Activated CD8-positive, alpha-beta T cell treated with anti-CD3 and anti-CD28 coated beads, Interleukin-2, amount 10 ng/mL, durations not matched to agents 7 days and 5 days (primary cell): ENCODE data around the gene LRRC63. TPM values are rescaled to one million over a fixed set of nuclear protein-coding genes. Genes with fewer than 3 reads are reported as not detected.
"Not testable (repeated sequence)": the region's sequence is repeated elsewhere in the genome, so short reads cannot be mapped to it uniquely, and the experiment has no call there.

Experiments used
- ATAC-seq: fragments of 150-1000 bp; cut with Tn5 transposase; one replicate; pipeline ENCODE4 v1.10.0; 2021; ENCODE audit warnings: moderate library complexity
- CTCF ChIA-PET: fragments of 350-600 bp; sonication (Branson Sonifier 250); formaldehyde crosslinking; loops from one replicate; lab custom pipeline; 2021; ENCODE audit warnings: antibody characterized with exemption; lab: Charles Lee
- POLR2A ChIA-PET: fragments of 350-600 bp; sonication (Branson Sonifier 250); formaldehyde crosslinking; loops from one replicate; lab custom pipeline; 2021; ENCODE audit warnings: antibody characterized with exemption; lab: Charles Lee
- DNase-seq: peaks from one replicate; pipeline ENCODE4 v3.0.0-alpha.2; 2020
- H3K27ac Mint-ChIP-seq: one replicate; pipeline ENCODE4 v1.8.0; 2021; ENCODE audit warnings: mild to moderate bottlenecking, mixed read lengths
- H3K27me3 Mint-ChIP-seq: one replicate; pipeline ENCODE4 v1.8.0; 2021; ENCODE audit warnings: low read depth, mixed read lengths
- H3K36me3 Mint-ChIP-seq: one replicate; pipeline ENCODE4 v1.8.0; 2021; ENCODE audit warnings: low read depth, mixed read lengths
- H3K4me1 Mint-ChIP-seq: one replicate; pipeline ENCODE4 v1.8.0; 2021; ENCODE audit warnings: low read depth, mixed read lengths
- H3K4me3 Mint-ChIP-seq: one replicate; pipeline ENCODE4 v1.8.0; 2021; ENCODE audit warnings: mild to moderate bottlenecking, mixed read lengths
- H3K9me3 Mint-ChIP-seq: one replicate; pipeline ENCODE4 v1.8.0; 2022; ENCODE audit warnings: mixed read lengths; ENCODE audit not compliant: insufficient read depth
- total RNA-seq, 2 experiments: library from RNA; stranded (reverse); gene quantifications; one replicate each; pipeline ENCODE4 v1.2.3, GENCODE V29; 2021

Gene LRRC63
- total RNA-seq, 2 experiments from 2014 or later = 1.7 to 2.2 TPM

DNA sequence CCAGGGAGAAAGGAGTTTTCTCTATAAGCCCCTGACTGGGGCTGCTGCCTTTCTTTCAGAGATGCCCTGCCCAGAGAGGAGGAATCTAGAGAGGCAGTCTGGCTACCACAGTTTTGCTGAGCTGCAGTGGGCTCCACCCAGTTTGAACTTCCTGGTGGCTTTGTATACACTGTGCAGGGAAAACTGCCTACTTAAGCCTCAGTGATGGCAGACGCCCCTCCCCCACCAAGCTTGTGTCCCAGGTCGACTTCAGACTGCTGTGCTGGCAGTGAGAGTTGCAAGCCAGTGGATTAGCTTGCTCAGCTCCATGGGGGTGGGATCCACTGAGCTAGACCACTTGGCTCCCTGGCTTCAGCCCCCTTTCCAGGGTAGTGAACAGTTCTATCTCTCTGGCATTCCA, 8.5 kb downstream of the LRRC63 start:
- DNase-seq, H3K27me3 Mint-ChIP-seq, ATAC-seq, POLR2A ChIA-PET, H3K4me3 Mint-ChIP-seq, H3K27ac Mint-ChIP-seq, H3K9me3 Mint-ChIP-seq: not testable (repeated sequence)
- peaks cover 15% of the 10 kb centered on the region for H3K4me1 Mint-ChIP-seq
- CTCF ChIA-PET = interaction anchor here (1.3 kb wide), 1 partner anchor 15 kb away, joined by 4 read pairs; no protein-coding TSS in a partner anchor
- peaks cover 45% of the 10 kb centered on the region for H3K36me3 Mint-ChIP-seq

- ATAC-seq (no peak), DNase-seq (no peak)
- Mint-ChIP-seq H3K27ac (no peak overlapping the region), H3K4me1 (no peaks in the 10 kb centered on the region), H3K4me3 (no peak overlapping the region), H3K27me3 (no peaks in the 10 kb centered on the region), H3K36me3 (peaks cover 28% of the 10 kb centered on the region), H3K9me3 (peaks cover 21% of the 10 kb centered on the region)
- CTCF ChIA-PET = interaction anchor here (0.9 kb wide), 1 partner anchor 43 kb away, joined by 3 read pairs; no protein-coding TSS in a partner anchor
- POLR2A ChIA-PET = no interaction called here
Observed at GRCh38 chr13:46229251-46229650, 17.5 kb downstream of the LRRC63 start.

GRCh38 chr13:46232281-46232680, 20.6 kb downstream of the LRRC63 start:
- CTCF ChIA-PET = no interaction called here
- no peak for DNase-seq
- no peak overlapping the region for H3K27ac Mint-ChIP-seq
- H3K36me3 Mint-ChIP-seq = peaks cover 43% of the 10 kb centered on the region
- peaks cover 36% of the 10 kb centered on the region for H3K9me3 Mint-ChIP-seq
- POLR2A ChIA-PET = interaction anchor here (0.6 kb wide), 1 partner anchor 632 kb away, joined by 3 read pairs; no protein-coding TSS in a partner anchor
- no peak overlapping the region for H3K4me3 Mint-ChIP-seq
- no peak for ATAC-seq
- H3K4me1 Mint-ChIP-seq = no peaks in the 10 kb centered on the region
- no peaks in the 10 kb centered on the region for H3K27me3 Mint-ChIP-seq

- no peak overlapping the region for H3K27ac Mint-ChIP-seq
- H3K4me3 Mint-ChIP-seq = no peak overlapping the region
- H3K36me3 Mint-ChIP-seq = peaks cover 53% of the 10 kb centered on the region
- H3K27me3 Mint-ChIP-seq = no peaks in the 10 kb centered on the region
- H3K4me1 Mint-ChIP-seq = no peaks in the 10 kb centered on the region
- peaks cover 45% of the 10 kb centered on the region for H3K9me3 Mint-ChIP-seq
- ATAC-seq (no peak), DNase-seq (no peak)
- ChIA-PET POLR2A (no interaction called here), CTCF (interaction anchor here (0.9 to 1.2 kb wide), 2 partner anchors 15 to 86 kb away, joined by 4 read pairs; no protein-coding TSS in a partner anchor)
Observed at GRCh38 chr13:46235286-46235685, 23.6 kb downstream of the LRRC63 start.

DNA sequence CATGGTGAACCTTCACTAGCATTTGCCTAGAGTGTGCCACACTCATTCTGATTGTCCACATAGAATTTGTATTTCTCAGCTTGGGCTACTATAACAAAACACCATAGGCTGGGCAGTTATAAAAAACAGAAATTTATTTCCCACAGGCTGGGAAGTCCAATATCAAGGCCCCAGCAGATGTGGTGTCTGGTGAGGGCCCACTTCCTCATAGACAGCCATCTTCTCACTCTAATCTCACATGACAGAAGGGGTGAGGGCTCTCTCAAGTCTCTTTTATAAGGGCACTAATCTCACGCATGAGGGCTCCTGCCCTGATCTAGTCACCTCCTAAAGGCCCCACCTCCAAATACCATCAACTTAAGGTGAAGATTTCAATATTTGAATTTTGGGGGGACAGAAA, 53.6 kb downstream of the LRRC63 start:
- POLR2A ChIA-PET = no interaction called here
- Mint-ChIP-seq H3K9me3 (no peaks in the 10 kb centered on the region), H3K4me1 (no peaks in the 10 kb centered on the region), H3K27me3 (peaks cover 14% of the 10 kb centered on the region), H3K4me3 (no peak overlapping the region), H3K27ac (no peak overlapping the region), H3K36me3 (no peaks in the 10 kb centered on the region)
- CTCF ChIA-PET = no interaction called here
- no peak for DNase-seq
- ATAC-seq = no peak

- DNase-seq (no peak), ATAC-seq (no peak)
- H3K4me3 Mint-ChIP-seq = no peak overlapping the region
- H3K9me3 Mint-ChIP-seq = no peaks in the 10 kb centered on the region
- H3K36me3 Mint-ChIP-seq = no peaks in the 10 kb centered on the region
- CTCF ChIA-PET = no interaction called here
- H3K27ac Mint-ChIP-seq = no peak overlapping the region
- POLR2A ChIA-PET = no interaction called here
- no peaks in the 10 kb centered on the region for H3K4me1 Mint-ChIP-seq
- peaks cover 4% of the 10 kb centered on the region for H3K27me3 Mint-ChIP-seq
Observed at GRCh38 chr13:46267166-46267565, 55.4 kb downstream of the LRRC63 start.

DNA sequence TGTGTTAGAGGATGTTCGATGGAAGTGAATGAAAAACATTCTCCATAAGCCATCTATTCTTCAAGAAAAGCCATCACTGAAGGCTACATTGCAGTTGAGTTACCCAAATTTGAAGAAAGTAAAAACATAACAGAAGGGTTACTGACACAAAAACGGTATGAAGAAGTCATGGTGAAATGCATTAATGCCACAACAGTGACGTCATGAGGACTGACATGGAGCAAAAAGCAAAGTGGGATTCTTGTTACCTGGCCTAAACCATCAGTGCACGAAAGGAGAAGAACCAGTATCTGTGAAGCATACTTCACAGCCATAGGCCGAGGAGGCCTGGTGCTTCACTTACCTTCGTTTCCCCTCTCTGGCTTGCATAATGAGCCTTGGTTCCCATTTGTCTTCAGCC, 58.7 kb downstream of the LRRC63 start:
- H3K36me3 Mint-ChIP-seq = no peaks in the 10 kb centered on the region
- no peaks in the 10 kb centered on the region for H3K27me3 Mint-ChIP-seq
- ChIA-PET CTCF (no interaction called here), POLR2A (no interaction called here)
- no peak overlapping the region for H3K27ac Mint-ChIP-seq
- DNase-seq (no peak), ATAC-seq (no peak)
- H3K4me1 Mint-ChIP-seq = no peaks in the 10 kb centered on the region
- no peak overlapping the region for H3K4me3 Mint-ChIP-seq
- no peaks in the 10 kb centered on the region for H3K9me3 Mint-ChIP-seq

DNA sequence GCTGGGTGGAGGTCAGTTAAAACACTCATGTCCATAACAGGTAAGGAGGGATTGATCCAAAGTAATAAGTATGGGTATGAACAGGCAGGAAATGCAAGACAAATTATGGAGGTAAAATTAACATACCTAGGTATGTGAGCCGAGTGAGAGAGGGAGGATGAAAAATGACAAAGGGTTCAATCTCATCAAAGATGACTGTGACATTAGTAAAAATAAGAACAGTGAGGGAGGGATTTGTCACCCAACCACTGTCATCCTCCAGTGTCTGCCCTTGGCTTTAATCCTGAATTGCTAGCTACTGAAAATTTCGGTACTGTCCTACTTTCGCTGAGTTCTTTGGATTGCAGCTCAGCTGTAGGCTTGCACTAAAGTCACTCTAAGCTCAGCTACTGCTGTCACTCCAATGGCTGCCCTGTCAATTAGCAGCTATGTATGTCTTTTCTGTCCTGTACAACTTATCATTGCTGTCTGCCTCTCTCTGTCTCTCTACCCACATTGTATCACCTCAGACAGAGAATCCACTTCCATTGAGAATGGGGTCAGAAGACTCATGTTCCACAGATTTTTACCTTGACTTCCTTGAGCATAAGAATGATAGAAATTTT, 62.5 kb downstream of the LRRC63 start:
- POLR2A ChIA-PET = no interaction called here

DNA sequence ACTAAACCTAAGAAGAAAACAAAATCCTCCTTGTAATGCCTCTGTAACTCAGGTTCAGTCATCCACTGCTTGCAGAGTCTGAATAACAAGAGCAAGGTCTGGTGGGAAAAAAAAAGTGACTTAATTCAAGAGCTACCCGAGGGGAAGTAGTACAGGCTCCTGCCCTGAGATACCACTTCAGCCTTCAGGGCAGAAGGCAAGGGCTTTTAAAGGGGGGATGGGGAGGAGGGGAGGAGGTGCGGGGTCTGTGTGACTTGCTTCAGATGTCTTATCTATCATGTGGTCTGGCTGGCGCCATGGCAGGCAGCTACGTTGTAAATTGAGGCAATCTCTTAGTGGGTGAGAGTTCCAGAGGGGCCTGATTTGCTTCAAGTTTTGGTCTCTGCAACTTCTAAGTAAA, 66.7 kb downstream of the LRRC63 start:
- Mint-ChIP-seq H3K4me3 (no peak overlapping the region), H3K27me3 (no peaks in the 10 kb centered on the region), H3K4me1 (peaks cover 6% of the 10 kb centered on the region), H3K27ac (no peak overlapping the region), H3K36me3 (no peaks in the 10 kb centered on the region), H3K9me3 (no peaks in the 10 kb centered on the region)
- POLR2A ChIA-PET = no interaction called here
- no peak for ATAC-seq
- no peak for DNase-seq
- CTCF ChIA-PET = interaction anchor here (0.9 to 2.4 kb wide), 5 partner anchors 10 to 111 kb away, joined by 3 to 10 read pairs (median 4); no protein-coding TSS in a partner anchor

More for the DNA sequence above, 62.5 kb downstream of the LRRC63 start:
- ATAC-seq (no peak), DNase-seq (no peak)
- Mint-ChIP-seq H3K27me3 (no peaks in the 10 kb centered on the region), H3K9me3 (no peaks in the 10 kb centered on the region), H3K36me3 (no peaks in the 10 kb centered on the region), H3K27ac (no peak overlapping the region), H3K4me3 (no peak overlapping the region), H3K4me1 (peaks cover 4% of the 10 kb centered on the region)
- CTCF ChIA-PET = interaction anchor here (1.2 kb wide), 2 partner anchors 14 to 15 kb away, joined by 4 to 7 read pairs; no protein-coding TSS in a partner anchor

DNA sequence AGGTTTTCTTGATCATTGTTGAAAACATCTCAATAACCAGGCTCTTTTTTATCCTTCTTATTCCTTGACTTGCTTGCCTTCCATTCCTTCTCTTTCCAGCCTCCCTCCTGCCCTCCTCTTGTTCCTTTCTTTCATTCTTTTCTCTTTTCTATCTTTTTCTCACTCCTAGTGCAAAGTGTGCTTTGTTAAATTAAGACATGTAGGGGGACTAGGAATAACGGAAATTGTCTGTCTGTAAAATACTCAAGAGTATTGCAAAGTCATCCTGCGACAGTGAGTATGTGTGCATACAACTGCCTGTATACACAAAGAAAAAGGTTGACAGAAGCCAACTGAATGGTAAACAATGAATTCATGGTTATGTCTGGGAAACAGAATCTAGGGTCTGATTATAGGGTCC, 70.1 kb downstream of the LRRC63 start:
- DNase-seq (no peak), ATAC-seq (no peak)
- ChIA-PET POLR2A (no interaction called here), CTCF (interaction anchor here (1.4 kb wide), 1 partner anchor 40 kb away, joined by 5 read pairs; no protein-coding TSS in a partner anchor)
- Mint-ChIP-seq H3K9me3 (no peaks in the 10 kb centered on the region), H3K4me3 (no peak overlapping the region), H3K36me3 (no peaks in the 10 kb centered on the region), H3K27me3 (no peaks in the 10 kb centered on the region), H3K27ac (no peak overlapping the region), H3K4me1 (peaks cover 6% of the 10 kb centered on the region)

DNA sequence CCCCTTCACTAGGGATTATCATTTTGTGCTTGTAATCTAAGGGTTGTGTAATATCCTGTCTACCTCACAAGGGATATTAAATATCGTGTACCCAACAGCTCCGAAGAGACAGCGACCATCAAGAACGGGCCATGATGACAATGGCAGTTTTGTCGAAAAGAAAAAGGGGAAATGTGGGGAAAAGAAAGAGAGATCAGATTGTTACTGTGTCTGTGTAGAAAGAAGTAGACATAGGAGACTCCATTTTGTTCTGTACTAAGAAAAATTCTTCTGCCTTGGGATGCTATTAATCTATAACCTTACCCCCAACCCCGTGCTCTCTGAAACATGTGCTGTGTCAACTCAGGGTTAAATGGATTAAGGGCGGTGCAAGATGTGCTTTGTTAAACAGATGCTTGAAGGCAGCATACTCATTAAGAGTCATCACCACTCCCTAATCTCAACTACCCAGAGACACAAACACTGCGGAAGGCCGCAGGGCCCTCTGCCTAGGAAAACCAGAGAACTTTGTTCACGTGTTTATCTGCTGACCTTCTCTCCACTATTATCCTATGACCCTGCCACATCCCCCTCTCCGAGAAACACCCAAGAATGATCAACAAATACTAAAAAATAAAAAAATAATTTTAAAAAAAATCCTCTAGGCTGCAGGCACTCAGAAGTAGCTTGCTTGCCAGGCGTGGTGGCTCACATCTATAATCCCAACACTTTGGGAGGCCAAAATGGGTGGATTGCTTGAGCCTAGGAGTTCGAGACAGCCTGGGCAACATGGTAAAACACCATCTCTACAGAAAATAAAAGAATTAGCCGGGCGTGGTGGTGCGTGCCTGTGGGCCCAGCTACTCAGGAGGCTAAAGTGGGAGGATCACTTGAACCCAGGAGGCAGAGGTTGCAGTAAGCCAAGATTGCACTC, 72.4 kb downstream of the LRRC63 start:
- CTCF ChIA-PET = interaction anchor here (0.8 to 2.1 kb wide), 2 partner anchors 9 to 37 kb away, joined by 3 to 5 read pairs; no protein-coding TSS in a partner anchor
- H3K4me1 Mint-ChIP-seq, POLR2A ChIA-PET, H3K36me3 Mint-ChIP-seq, H3K27me3 Mint-ChIP-seq, ATAC-seq, H3K27ac Mint-ChIP-seq, H3K4me3 Mint-ChIP-seq, H3K9me3 Mint-ChIP-seq, DNase-seq: not testable (repeated sequence)

- ATAC-seq = no peak
- no peak overlapping the region for H3K4me3 Mint-ChIP-seq
- ChIA-PET CTCF (interaction anchor here (1.1 to 5.7 kb wide), 3 partner anchors 34 to 161 kb away, joined by 3 to 30 read pairs (median 5); no protein-coding TSS in a partner anchor), POLR2A (no interaction called here)
- H3K4me1 Mint-ChIP-seq = peaks cover 13% of the 10 kb centered on the region
- no peaks in the 10 kb centered on the region for H3K9me3 Mint-ChIP-seq
- no peak for DNase-seq
- no peak overlapping the region for H3K27ac Mint-ChIP-seq
- H3K36me3 Mint-ChIP-seq = no peaks in the 10 kb centered on the region
- no peaks in the 10 kb centered on the region for H3K27me3 Mint-ChIP-seq
Observed at GRCh38 chr13:46286972-46287371, 75.2 kb downstream of the LRRC63 start.
